C4-2B (cell line): Measurements from ENCODE around the gene S100A10.

Source experiments
- H3K27ac ChIP-seq: fragments of 450-650 bp; 2 replicates; pipeline ENCODE4 v1.5.1; 2017
- ZFX ChIP-seq: fragments of 450-650 bp; IDR thresholded peaks from 2 replicates; pipeline ENCODE4 v1.6.1; 2017
- TF ChIP-seq, protein P1 (sequence below): fragments of 450-650 bp; conservative IDR thresholded peaks from 2 replicates; pipeline ENCODE4 v1.5.1; 2017; ENCODE audit warnings: mild to moderate bottlenecking

S100A10 gene

DNA sequence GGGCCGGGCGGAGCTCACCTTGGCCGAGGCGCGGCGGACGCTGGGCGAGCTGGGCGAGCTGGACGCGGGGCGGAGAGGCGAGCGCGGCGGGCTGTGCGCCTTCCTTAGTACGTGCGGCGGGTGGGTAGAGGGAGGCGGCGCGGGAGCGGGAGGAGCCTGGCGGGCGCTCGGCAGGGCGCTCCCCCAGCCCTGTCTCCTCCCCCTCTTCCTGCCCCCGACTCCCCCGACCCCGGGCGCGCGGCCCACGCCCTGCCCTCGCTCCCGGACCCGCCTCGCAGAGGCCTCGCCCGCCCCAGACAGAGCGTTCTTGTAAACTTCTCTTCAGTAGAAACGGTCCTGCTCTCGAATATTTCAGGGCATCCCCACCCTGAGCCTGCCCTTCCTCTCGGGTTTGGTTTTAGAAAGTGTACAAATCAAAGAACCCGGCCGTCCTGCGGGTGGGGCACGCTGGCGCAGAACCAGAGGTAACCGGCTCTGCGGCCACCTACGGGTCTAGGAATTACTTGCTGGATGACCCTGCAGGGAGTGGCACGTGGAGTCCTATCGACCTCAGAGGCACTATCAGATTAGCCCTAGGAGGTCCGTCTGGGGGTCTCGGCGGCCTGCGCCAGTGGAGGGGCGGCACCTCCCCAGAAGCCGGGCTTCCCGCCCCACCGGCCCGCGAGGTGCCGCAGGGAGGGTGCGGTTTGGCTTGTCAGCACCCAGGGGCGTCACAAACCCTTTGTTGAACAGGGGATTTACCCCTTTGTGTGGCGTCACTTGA lies at the start of gene S100A10:
Gene S100A10, minus strand, starts transcription at position 126 of the 763 bp plus-strand sequence. CDS start 7,629 bp downstream, outside the sequence.
- peak within 1 kb of the TSS; percentile 9; the same call in 1 of the 2 replicates for H3K27ac ChIP-seq
- TF ChIP-seq, protein P1, sequence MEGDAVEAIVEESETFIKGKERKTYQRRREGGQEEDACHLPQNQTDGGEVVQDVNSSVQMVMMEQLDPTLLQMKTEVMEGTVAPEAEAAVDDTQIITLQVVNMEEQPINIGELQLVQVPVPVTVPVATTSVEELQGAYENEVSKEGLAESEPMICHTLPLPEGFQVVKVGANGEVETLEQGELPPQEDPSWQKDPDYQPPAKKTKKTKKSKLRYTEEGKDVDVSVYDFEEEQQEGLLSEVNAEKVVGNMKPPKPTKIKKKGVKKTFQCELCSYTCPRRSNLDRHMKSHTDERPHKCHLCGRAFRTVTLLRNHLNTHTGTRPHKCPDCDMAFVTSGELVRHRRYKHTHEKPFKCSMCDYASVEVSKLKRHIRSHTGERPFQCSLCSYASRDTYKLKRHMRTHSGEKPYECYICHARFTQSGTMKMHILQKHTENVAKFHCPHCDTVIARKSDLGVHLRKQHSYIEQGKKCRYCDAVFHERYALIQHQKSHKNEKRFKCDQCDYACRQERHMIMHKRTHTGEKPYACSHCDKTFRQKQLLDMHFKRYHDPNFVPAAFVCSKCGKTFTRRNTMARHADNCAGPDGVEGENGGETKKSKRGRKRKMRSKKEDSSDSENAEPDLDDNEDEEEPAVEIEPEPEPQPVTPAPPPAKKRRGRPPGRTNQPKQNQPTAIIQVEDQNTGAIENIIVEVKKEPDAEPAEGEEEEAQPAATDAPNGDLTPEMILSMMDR, result no peak

- TF ChIP-seq, protein P1, result no peak
- TF ChIP-seq ZFX, result no peak
- H3K27ac ChIP-seq, result no peak overlapping the region
Measured at GRCh38 chr1:152042030-152042429, 48.4 kb upstream of the S100A10 start.

DNA sequence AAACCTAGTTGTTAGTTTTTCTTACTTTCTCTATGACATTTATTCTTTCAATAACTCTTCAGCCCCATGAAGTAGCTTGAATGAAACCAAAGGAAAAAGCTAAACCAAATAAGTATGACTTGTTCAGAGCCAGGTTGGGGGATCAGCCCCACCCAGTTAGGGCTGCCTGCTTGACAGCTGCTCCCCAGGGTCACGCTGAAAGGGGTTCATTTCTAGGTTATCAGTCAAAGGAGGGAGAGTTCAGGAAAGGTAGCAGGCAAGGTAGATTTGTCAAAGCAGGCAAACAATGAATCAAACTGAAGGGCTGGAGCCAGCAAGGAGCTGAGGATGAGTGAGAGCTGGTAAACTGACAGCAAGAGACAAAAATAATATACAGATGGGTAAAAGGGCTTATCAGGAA lies 46.2 kb upstream of the S100A10 start:
- TF ChIP-seq, protein P1, result no peak
- no peak for TF ChIP-seq ZFX
- H3K27ac ChIP-seq, result no peak overlapping the region

DNA sequence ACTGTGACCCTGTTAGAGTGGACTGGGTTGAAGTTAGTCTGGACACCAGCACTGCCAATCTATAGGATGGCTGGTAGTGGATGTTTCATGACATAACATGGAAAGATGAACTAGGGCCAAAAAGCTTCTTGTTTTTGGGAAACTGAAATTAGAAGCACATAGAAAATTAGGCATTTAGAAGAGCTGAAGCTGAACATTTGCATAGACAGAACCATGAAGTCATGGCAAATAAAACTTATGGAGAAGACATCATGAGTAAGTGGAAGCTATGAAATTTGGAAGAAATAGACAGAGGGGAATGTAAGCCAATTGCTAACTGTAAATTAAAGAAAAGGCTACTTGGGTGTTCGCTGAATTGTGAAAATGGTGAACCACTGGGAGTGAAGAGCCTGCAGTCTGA lies 45.8 kb upstream of the S100A10 start:
- no peak overlapping the region for H3K27ac ChIP-seq
- no peak for TF ChIP-seq ZFX
- TF ChIP-seq, protein P1, result no peak

GRCh38 chr1:152038871-152039270 lies 45.2 kb upstream of the S100A10 start:
- H3K27ac ChIP-seq, result no peak overlapping the region
- TF ChIP-seq, protein P1, result no peak
- TF ChIP-seq ZFX, result no peak

- TF ChIP-seq, protein P1, result no peak
- TF ChIP-seq ZFX, result peak; percentile 44; the same call in 1 of the 2 replicates
Measured at GRCh38 chr1:152036267-152037216, 42.9 kb upstream of the S100A10 start, which contains the start of gene S100A11. S100A11 (minus strand) TSS chr1:152037004; CDS start chr1:152036915, 89 bp downstream.

More at GRCh38 chr1:152036267-152037216, 42.9 kb upstream of the S100A10 start, which contains the start of gene S100A11:
- peak within 1 kb of the TSS; percentile 89 for H3K27ac ChIP-seq
